Calu3 (cell line): ENCODE data around the gene UCK2. TPM values are rescaled to one million over a fixed set of nuclear protein-coding genes. Genes with fewer than 3 reads are reported as not detected.

Experiments
- BruUV-seq: library from RNA; stranded (reverse); fragments of 400-500 nt; replicated peaks from 2 replicates; lab custom pipeline; 2021; lab: Mats Ljungman, UMichigan
- CTCF ChIA-PET: fragments of 300-600 bp; sonication (Branson Sonifier 250); formaldehyde crosslinking; loops from one replicate; lab custom pipeline; 2022; ENCODE audit warnings: antibody characterized with exemption; lab: Charles Lee
- DNase-seq: peaks from one replicate; pipeline ENCODE4 v3.0.0; 2022
- H3K27ac Mint-ChIP-seq: one replicate; pipeline ENCODE4 v1.8.0; 2022; ENCODE audit warnings: mixed read lengths; ENCODE audit not compliant: unreplicated experiment
- H3K27me3 Mint-ChIP-seq: one replicate; pipeline ENCODE4 v1.8.0; 2022; ENCODE audit warnings: mixed read lengths; ENCODE audit not compliant: unreplicated experiment
- H3K36me3 Mint-ChIP-seq: one replicate; pipeline ENCODE4 v1.8.0; 2022; ENCODE audit warnings: mild to moderate bottlenecking, moderate library complexity, mixed read lengths; ENCODE audit not compliant: insufficient read depth, unreplicated experiment
- H3K4me1 Mint-ChIP-seq: one replicate; pipeline ENCODE4 v1.8.0; 2022; ENCODE audit warnings: mild to moderate bottlenecking, low read depth, mixed read lengths; ENCODE audit not compliant: unreplicated experiment
- H3K4me3 Mint-ChIP-seq: one replicate; pipeline ENCODE4 v1.8.0; 2022; ENCODE audit warnings: mild to moderate bottlenecking, low read depth, moderate library complexity, mixed read lengths; ENCODE audit not compliant: unreplicated experiment
- H3K9me3 Mint-ChIP-seq: one replicate; pipeline ENCODE4 v1.8.0; 2022; ENCODE audit warnings: low read depth, mixed read lengths; ENCODE audit not compliant: unreplicated experiment
- CTCF ChIP-seq: fragments of 200-600 bp; IDR thresholded peaks from one replicate; pipeline ENCODE4 v1.8.0; 2022; ENCODE audit warnings: antibody characterized with exemption; ENCODE audit not compliant: unreplicated experiment
- intact Hi-C: fragments of 100-400 bp; cut with micrococcal nuclease; formaldehyde crosslinking; loops from one replicate; pipeline ENCODE4 v1.10.0; 2022; ENCODE audit not compliant: unreplicated experiment
- total RNA-seq: library from RNA; stranded (reverse); gene quantifications from 2 replicates; pipeline ENCODE4 v1.2.3, GENCODE V29; 2022

The UCK2 gene
- total RNA-seq, 1 experiment from 2014 or later = 109 TPM

GRCh38 chr1:165841582-165842017, 14.2 kb downstream of the UCK2 start:
- H3K36me3 Mint-ChIP-seq = no peaks in the 10 kb centered on the region
- no peaks in the 10 kb centered on the region for H3K9me3 Mint-ChIP-seq
- CTCF ChIA-PET = interaction anchor here (1.2 to 2.0 kb wide), 2 partner anchors 13 to 30 kb away, joined by 3 to 8 read pairs; no protein-coding TSS in a partner anchor
- intact Hi-C loops = loop anchor here (5.0 to 10.0 kb wide), 2 partner anchors 36 to 207 kb away; partner anchors contain the start of gene MGST3
- H3K27ac Mint-ChIP-seq = no peak overlapping the region
- H3K27me3 Mint-ChIP-seq = no peaks in the 10 kb centered on the region
- no peak overlapping the region for H3K4me3 Mint-ChIP-seq
- DNase-seq = no peak
- H3K4me1 Mint-ChIP-seq = peaks cover 66% of the 10 kb centered on the region
- BruUV-seq = no TSS peak
- TF ChIP-seq CTCF = no peak

- Mint-ChIP-seq H3K36me3 (no peaks in the 10 kb centered on the region), H3K4me3 (peak overlapping the region; percentile 9)
These were observed 14.7 kb downstream of the UCK2 start for GRCh38 chr1:165842023-165842670.

GRCh38 chr1:165842671-165843129, 15.3 kb downstream of the UCK2 start:
- intact Hi-C loops = loop anchor here (5.0 to 10.0 kb wide), 2 partner anchors 35 to 208 kb away; partner anchors contain the start of gene MGST3
- Mint-ChIP-seq H3K27me3 (no peaks in the 10 kb centered on the region), H3K27ac (peak overlapping the region; percentile 23)

More at GRCh38 chr1:165842023-165842670, 14.7 kb downstream of the UCK2 start:
- BruUV-seq = no TSS peak
- CTCF ChIA-PET = interaction anchor here (1.2 to 2.0 kb wide), 2 partner anchors 13 to 29 kb away, joined by 3 to 8 read pairs; no protein-coding TSS in a partner anchor
- Mint-ChIP-seq H3K4me1 (peaks cover 68% of the 10 kb centered on the region), H3K9me3 (no peaks in the 10 kb centered on the region), H3K27me3 (no peaks in the 10 kb centered on the region), H3K27ac (peak overlapping the region; percentile 23)
- no peak for DNase-seq
- TF ChIP-seq CTCF = no peak
- intact Hi-C loops = loop anchor here (5.0 to 10.0 kb wide), 2 partner anchors 35 to 207 kb away; partner anchors contain the start of gene MGST3

GRCh38 chr1:165843304-165843703, 15.9 kb downstream of the UCK2 start:
- no peaks in the 10 kb centered on the region for H3K36me3 Mint-ChIP-seq
- BruUV-seq = no TSS peak
- H3K27me3 Mint-ChIP-seq = no peaks in the 10 kb centered on the region
- no peak for TF ChIP-seq CTCF
- H3K4me1 Mint-ChIP-seq = peaks cover 59% of the 10 kb centered on the region
- no peak overlapping the region for H3K4me3 Mint-ChIP-seq
- intact Hi-C loops = loop anchor here (5.0 to 10.0 kb wide), 2 partner anchors 34 to 209 kb away; partner anchors contain the start of gene MGST3
- CTCF ChIA-PET = interaction anchor here (0.6 to 2.0 kb wide), 2 partner anchors 14 to 226 kb away, joined by 3 to 8 read pairs; no protein-coding TSS in a partner anchor
- no peaks in the 10 kb centered on the region for H3K9me3 Mint-ChIP-seq
- no peak for DNase-seq
- H3K27ac Mint-ChIP-seq = peak overlapping the region; percentile 23

More at GRCh38 chr1:165842671-165843129, 15.3 kb downstream of the UCK2 start:
- peak; percentile 23 for DNase-seq
- CTCF ChIA-PET = interaction anchor here (0.6 to 2.0 kb wide), 3 partner anchors 14 to 226 kb away, joined by 3 to 8 read pairs (median 3); no protein-coding TSS in a partner anchor
- H3K4me1 Mint-ChIP-seq = peaks cover 64% of the 10 kb centered on the region
- peak overlapping the region; percentile 9 for H3K4me3 Mint-ChIP-seq
- no peaks in the 10 kb centered on the region for H3K36me3 Mint-ChIP-seq
- BruUV-seq = no TSS peak
- H3K9me3 Mint-ChIP-seq = no peaks in the 10 kb centered on the region
- TF ChIP-seq CTCF = no peak
